CD4-positive, alpha-beta T cell treated with Interleukin-12 subunit alpha and Interleukin-12 subunit beta, for 1 hour (primary cell): ENCODE measurements around the gene GORASP1.

Experiments
- DNase-seq: peaks from one replicate; pipeline ENCODE4 v3.0.0-alpha.2; 2020

The GORASP1 gene

GRCh38 chr3:39101022-39101689, 6.3 kb downstream of the GORASP1 start:
- DNase-seq, result peak; percentile 58

- no peak for DNase-seq
Measured at GRCh38 chr3:39100500-39100886, 6.9 kb downstream of the GORASP1 start.

- DNase-seq, result no peak
Measured at GRCh38 chr3:39099738-39100499, 7.5 kb downstream of the GORASP1 start.

GRCh38 chr3:39099242-39099641, 8.2 kb downstream of the GORASP1 start:
- DNase-seq, result no peak

GRCh38 chr3:39098473-39099000, 8.9 kb downstream of the GORASP1 start:
- DNase-seq, result no peak

- no peak for DNase-seq
Measured at GRCh38 chr3:39097716-39098472, 9.5 kb downstream of the GORASP1 start.

GRCh38 chr3:39096775-39097174, 10.7 kb downstream of the GORASP1 start:
- DNase-seq, result no peak

GRCh38 chr3:39095778-39096177, 11.6 kb downstream of the GORASP1 start:
- DNase-seq, result no peak

- DNase-seq, result no peak
Measured at GRCh38 chr3:39094851-39095677, 12.4 kb downstream of the GORASP1 start.

- DNase-seq, result no peak
Measured at GRCh38 chr3:39090922-39091321, 16.5 kb downstream of the GORASP1 start.

- no peak for DNase-seq
Measured at GRCh38 chr3:39088889-39089288, 18.5 kb downstream of the GORASP1 start.

GRCh38 chr3:39088456-39088855, 19.0 kb downstream of the GORASP1 start:
- no peak for DNase-seq

GRCh38 chr3:39086144-39086543, 21.3 kb downstream of the GORASP1 start:
- no peak for DNase-seq

GRCh38 chr3:39082666-39083313, 24.6 kb downstream of the GORASP1 start:
- DNase-seq, result no peak

- no peak for DNase-seq
Measured at GRCh38 chr3:39080026-39080425, 27.4 kb downstream of the GORASP1 start.

GRCh38 chr3:39079530-39079929, 27.9 kb downstream of the GORASP1 start:
- DNase-seq, result no peak

- DNase-seq, result no peak
Measured at GRCh38 chr3:39075910-39076309, 31.5 kb downstream of the GORASP1 start.

GRCh38 chr3:39068556-39068955, 38.9 kb downstream of the GORASP1 start:
- no peak for DNase-seq

GRCh38 chr3:39067286-39067685, 40.1 kb downstream of the GORASP1 start:
- no peak for DNase-seq

- peak; percentile 28 for DNase-seq
Measured at GRCh38 chr3:39065197-39065596, 42.2 kb downstream of the GORASP1 start.

- no peak for DNase-seq
Measured at GRCh38 chr3:39064646-39065045, 42.8 kb downstream of the GORASP1 start.

- no peak for DNase-seq
Measured at GRCh38 chr3:39063143-39063542, 44.3 kb downstream of the GORASP1 start.
